Fibroblast of peridontal ligament (primary cell): ENCODE data around the gene PPP1CA.

Source experiments
- DNase-seq: peaks from one replicate; pipeline ENCODE4 v3.0.0-alpha.2; 2010; ENCODE audit errors: extremely low read depth

PPP1CA gene

DNA sequence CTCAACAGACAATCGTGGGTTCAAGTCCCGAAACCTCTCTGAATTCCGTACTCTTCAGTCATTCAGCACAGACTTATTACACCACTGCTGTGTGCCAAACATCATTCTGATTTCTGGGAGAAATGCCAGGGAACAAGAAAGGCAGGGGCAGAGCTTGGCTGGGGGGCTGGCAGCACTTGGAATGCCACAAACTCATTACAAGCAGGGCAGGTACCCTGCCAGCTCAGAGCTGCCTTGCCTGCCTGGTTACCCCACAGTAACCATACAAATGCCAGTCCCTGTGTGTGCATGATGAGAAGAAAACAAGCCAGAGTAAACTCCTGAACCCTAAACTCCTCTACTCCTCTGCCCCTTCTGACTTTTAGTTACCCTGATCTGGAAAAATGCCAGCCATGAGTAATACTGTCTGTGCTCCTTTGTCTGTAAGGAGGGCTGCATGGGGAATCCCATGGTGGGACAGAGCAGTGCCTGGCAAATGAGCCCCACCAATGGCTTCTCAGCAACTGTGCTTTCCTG is 16.7 kb downstream of the PPP1CA start:
- peak; percentile 65 for DNase-seq

DNA sequence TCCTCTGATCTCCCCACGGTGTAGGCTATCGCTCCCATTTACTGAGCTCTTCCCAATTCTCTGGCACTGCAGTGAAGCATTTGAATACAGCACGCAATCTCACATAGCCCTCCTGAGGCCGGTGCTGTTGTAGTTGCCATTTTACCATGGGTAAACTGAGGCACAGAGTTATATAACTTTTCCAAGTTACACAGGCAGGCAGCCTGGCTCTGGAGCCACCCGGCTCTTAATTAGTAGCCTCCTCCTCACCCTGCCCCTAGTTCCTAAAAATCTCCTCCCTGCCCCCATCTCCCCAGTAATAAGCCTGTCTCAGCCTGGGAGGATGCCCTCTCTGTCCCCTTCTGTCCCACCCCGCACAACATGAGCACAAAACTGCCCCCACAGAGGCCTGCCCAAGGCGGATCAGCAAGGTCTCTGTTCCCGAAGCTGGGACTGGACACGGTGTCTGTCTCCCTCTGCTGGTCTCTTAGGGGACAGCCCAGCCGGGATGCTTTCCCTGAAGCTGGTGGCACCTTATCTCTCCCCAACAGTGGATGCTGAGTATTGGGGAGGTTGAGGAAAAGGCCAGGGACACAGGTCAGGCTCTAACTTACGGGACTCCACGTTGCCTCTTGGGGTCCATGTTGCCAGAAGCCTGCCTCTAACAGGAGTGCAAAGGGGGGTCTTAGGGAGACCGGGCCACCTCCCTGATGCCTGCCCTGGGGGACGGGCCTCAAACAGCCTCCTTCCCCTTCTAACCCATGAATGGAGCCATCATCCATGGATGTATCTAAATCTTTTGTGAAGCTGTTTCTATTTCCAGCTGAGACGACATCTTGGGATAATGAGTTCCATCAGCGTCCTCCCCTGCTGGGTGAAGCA is 19.2 kb downstream of the PPP1CA start:
- DNase-seq, result peak; percentile 79

DNA sequence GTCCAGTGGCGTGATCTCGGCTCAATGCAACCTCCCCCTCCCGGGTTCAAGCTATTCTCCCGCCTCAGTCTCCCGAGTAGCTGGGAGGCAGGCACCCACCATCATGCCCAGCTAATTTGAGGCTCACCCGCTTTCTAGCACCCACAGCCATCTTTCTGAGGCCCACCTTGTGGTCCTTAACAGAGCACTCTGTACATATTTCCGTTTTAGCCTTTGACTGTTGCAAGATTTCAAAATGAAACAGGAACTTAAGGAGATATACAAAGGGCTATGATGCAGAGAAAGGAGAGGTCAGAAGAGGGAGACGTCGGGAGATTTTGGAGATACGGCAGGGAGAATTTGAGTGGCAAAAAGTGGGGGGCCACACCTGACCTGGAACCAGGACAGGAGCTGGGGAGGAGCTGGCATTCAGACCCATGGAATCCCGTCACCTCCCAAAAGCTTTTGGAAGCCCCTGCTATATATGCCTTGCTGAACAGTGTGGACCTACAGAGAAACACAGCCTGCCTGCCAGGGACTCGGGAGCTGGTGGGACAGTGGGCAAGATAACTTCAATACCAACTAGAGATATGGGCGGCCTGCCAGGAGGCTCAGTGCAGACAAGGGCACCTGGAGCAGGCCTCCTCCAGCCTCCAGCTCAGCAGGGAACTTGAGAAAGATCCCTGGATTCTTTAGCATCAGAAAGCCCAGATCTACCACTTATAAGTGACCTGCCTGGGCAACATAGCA is 20.2 kb downstream of the PPP1CA start:
- DNase-seq, result no peak

- DNase-seq, result no peak
Measured at GRCh38 chr11:67379061-67380058, 22.3 kb downstream of the PPP1CA start.

DNA sequence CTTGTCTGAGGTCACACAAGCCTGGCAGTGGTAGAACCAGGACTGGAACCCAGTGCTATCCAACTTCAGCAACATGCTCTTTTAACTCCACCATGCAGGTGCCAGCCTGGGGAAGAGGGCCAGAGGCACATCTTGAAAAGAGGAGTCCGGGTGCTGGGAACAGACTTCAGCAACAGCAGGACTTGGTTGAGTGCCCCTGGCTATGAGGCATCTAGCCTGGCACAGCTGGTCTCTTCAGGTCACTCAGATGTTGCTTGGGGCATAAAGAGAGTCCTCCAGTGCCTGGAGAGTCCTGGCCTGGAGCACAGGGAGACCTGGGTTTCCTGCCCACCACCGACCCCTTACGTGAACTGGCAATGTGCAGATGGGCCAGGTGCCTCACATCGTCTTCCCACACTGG is 23.1 kb downstream of the PPP1CA start:
- no peak for DNase-seq

- DNase-seq, result no peak
Measured at GRCh38 chr11:67376873-67377808, 24.5 kb downstream of the PPP1CA start.

DNA sequence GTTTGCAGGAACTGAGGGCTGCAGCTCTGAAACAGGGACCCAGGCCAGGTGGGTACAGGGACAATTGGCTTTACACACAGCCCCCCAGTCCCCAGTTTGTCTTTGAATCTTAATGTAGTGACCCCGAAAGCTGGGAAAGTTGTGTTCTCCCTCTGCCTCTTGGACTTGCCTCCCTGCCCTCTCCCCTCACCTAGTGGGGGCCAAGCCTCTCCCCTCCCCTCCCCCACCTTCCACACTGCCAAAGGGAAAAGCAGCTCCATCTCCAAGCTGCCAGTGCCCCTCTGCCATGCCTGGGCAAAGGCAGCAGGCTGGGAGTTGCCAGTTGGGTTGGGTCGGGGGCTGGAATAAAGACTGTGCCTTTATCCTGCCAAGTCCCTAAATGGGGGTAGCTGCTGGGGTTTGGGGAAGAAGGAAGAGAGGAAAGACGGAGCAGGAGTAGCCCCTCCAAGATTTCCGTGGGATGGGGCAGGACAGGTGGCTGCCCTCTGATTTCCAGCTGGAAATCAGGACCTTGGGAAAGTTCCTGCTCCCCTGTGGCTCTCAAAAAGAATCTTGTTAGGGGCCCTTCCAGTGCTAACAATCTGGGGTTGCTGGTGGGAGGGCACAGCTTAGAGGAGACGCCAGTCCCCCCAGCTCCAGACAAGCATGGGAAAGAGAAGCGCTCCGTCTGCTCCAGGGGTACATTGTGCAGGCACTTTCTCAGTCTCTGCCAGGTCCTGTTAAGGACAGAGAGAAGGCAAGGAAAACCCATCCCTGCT is 25.4 kb downstream of the PPP1CA start:
- DNase-seq, result no peak

DNA sequence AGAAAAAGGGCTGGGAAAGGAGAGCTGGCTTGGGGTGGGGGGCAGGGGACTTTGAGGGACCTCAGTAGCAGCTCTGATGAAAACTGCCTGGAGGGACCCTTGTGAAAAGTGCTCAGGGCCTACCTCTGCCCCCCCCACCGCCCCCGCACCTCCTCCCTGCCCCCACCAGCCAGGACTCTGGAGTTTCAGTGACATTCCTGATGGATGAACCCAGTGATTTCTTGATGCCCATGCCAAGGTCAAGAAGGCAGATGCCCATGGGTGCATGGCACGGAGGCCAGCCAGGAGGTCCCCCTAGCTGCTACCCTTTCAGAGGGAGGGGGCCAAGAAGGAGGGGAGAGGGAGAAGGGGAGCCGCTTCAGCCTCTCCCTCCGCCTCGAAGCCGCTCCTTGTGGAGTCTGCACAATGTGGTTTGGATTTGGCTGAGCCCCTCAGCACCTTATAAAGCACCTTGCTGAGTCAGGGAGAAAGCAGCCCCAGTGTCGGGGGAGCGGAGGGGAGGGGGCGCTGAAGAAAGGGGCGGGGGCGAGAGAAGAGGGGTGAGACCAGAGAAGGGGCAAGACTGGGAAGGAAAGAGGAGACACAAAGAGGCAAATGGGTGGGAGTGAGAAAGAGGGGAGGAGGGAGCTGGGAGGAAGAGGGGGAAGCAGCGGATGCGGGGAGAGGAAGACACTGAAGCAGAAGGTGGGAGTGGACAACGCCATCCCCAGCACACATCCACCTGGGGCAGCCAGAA is 26.2 kb downstream of the PPP1CA start:
- no peak for DNase-seq

GRCh38 chr11:67374571-67375281 is 26.9 kb downstream of the PPP1CA start:
- no peak for DNase-seq

- peak; percentile 95 for DNase-seq
Measured at GRCh38 chr11:67373648-67374570, 27.7 kb downstream of the PPP1CA start.

- DNase-seq, result peak; percentile 52
Measured at GRCh38 chr11:67372993-67373647, 28.5 kb downstream of the PPP1CA start, which contains the start of gene CLCF1. Gene CLCF1 (minus strand): TSS chr11:67373598. CDS start chr11:67373539, 59 bp downstream.

- no peak for DNase-seq
Measured at GRCh38 chr11:67372321-67372992, 29.2 kb downstream of the PPP1CA start.

- DNase-seq, result no peak
Measured at GRCh38 chr11:67371911-67372320, 29.7 kb downstream of the PPP1CA start.

GRCh38 chr11:67371189-67371910 is 30.3 kb downstream of the PPP1CA start:
- peak; percentile 55 for DNase-seq

GRCh38 chr11:67370351-67371076 is 31.1 kb downstream of the PPP1CA start:
- DNase-seq, result peak; percentile 53
